Gastrocnemius medialis (tissue), 4 donors: ENCODE data around the gene TMEM54. TPM values are rescaled to one million over a fixed set of nuclear protein-coding genes. Genes with fewer than 3 reads are reported as not detected.

Experiments
- ATAC-seq, 2 donors: fragments of 150-250 bp; one replicate each; pipeline ENCODE4 v1.9.1; 2016
- DNase-seq, 2 donors: peaks; one replicate each; pipeline ENCODE4 v3.0.0-alpha.2; 2019
- H3K27ac ChIP-seq, 4 donors: fragments of 200-600 bp; sonication (generic); 1 replicate in 1 of 4; 2 replicates in 3 of 4; pipeline ENCODE4 v1.5.1; 2016 to 2018; ENCODE audit warnings: mild to moderate bottlenecking in 2 of 4, moderate library complexity in 1 of 4
- H3K27me3 ChIP-seq, 3 donors: fragments of 200-600 bp; sonication (generic) in 2 of 3; 1 replicate in 1 of 3; 2 replicates in 2 of 3; pipeline versions ENCODE4 v1.5.1 to v1.6.0; 2016 to 2019; ENCODE audit warnings: mild to moderate bottlenecking in 1 of 3, moderate library complexity in 1 of 3
- H3K36me3 ChIP-seq, 2 donors: fragments of 200-600 bp; sonication (generic) in 1 of 2; one replicate each; pipeline ENCODE4 v1.5.1; 2017 to 2018
- H3K4me1 ChIP-seq, 2 donors: fragments of 200-600 bp; sonication (generic) in 1 of 2; one replicate each; pipeline ENCODE4 v1.5.1; 2016 to 2017; ENCODE audit warnings: mild to moderate bottlenecking in 2 of 2
- H3K4me3 ChIP-seq, 4 donors: fragments of 200-600 bp; sonication (generic) in 3 of 4; 1 replicate in 1 of 4; 2 replicates in 3 of 4; pipeline ENCODE4 v1.5.1; 2016 to 2019; ENCODE audit warnings: mild to moderate bottlenecking in 2 of 4
- H3K9me3 ChIP-seq, 3 donors: fragments of 200-600 bp; sonication (generic) in 2 of 3; 1 replicate in 1 of 3; 2 replicates in 2 of 3; pipeline ENCODE4 v1.5.1; 2016 to 2019
- CTCF ChIP-seq, 5 experiments: fragments of 450-650 bp in 3 of 5; fragments of 200-600 bp in 2 of 5; sonication (generic) in 2 of 5; IDR thresholded peaks in 4 of 5; conservative IDR thresholded peaks in 1 of 5; 1 replicate in 4 of 5; 2 replicates in 1 of 5; pipeline ENCODE4 v1.5.1; 2016 to 2019; ENCODE audit warnings: antibody characterized with exemption in 5 of 5, mild to moderate bottlenecking in 3 of 5, moderate library complexity in 3 of 5
- POLR2A ChIP-seq, 2 donors: fragments of 450-650 bp; IDR thresholded peaks; one replicate each; pipeline ENCODE4 v1.6.1; 2017; ENCODE audit warnings: antibody characterized with exemption in 2 of 2, mild to moderate bottlenecking in 2 of 2, moderate library complexity in 2 of 2
- in situ Hi-C, 4 donors: fragments of 200-750 bp; cut with MboI; loops; one replicate each; pipeline versions ENCODE4 v1.15.0 to v1.8.0; 2017; ENCODE audit warnings: low sequenced_read_pairs in 4 of 4
- intact Hi-C: fragments of 100-400 bp; cut with DNase I; formaldehyde crosslinking; loops from one replicate; pipeline ENCODE4 v1.15.1; 2023; ENCODE audit warnings: low total_unique reads
- total RNA-seq, 4 donors: library from RNA; depleted of rRNA; stranded (reverse); fragments of >200 nt; gene quantifications; one replicate each; pipeline versions ENCODE4 v1.1.0 to v1.2.3, GENCODE V29; 2016

TMEM54 gene
- total RNA-seq, 4 donors from 2014 or later = 4.0 to 7.0 (median 4.8) TPM

DNA sequence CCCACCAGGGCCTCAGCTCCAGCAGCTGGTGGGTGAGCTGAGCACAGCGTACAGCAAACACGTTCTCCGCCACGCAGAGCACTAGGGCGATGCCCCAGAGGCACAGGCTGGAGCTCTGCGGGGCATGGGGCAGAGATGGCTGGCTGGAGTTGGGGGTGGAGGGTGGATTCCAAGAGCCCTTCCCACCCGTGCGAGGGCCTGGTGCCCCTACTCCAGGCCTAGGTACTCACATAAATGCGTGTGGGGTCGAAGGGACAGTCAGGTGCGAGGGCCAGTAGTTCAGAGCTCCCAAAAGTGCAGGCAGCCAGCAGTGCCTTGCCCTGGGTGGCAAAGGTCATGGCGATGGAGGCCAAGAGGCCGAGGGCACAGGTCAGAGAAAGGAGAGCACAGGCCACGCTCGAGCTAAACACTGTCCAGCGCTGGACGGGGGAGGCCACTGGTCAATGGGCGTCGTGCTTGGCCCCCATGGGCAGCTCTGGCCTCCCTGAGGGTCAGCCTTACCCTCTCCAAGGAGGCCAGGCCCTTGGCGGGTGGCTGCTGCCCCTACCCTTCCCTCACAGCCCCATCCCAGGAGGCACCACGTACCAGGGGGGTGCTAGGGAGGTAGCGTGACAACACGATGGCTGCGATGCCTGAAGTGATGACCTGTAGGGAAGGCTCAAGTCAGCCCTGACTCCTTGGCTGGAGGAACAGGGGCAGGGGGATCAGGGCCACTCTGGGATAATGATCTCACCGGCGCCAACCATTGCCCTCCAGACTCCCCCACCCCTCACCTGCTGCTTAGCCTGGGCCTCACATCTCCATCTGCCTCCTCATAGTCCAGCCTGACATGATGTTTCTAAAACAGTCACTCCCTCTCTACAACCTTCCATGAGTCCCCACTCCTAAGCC lies 5.6 kb downstream of the TMEM54 start:
- in situ Hi-C loops = no loop called here
- Histone ChIP-seq H3K36me3 (no peaks in the 10 kb centered on the region), H3K27me3 (peaks cover 19 to 33% (median 29%) of the 10 kb centered on the region in 3 donors), H3K9me3 (no peaks in the 10 kb centered on the region), H3K4me3 (no peak overlapping the region), H3K4me1 (peaks cover 8 to 9% of the 10 kb centered on the region in 2 donors), H3K27ac (no peak overlapping the region)
- DNase-seq = no peak
- intact Hi-C loops = no loop called here
- TF ChIP-seq CTCF (IDR thresholded peaks at IDR 0.05 in 4 of 5, conservative IDR thresholded peaks at IDR 0.05 in 1 of 5) = no peak
- TF ChIP-seq POLR2A (IDR thresholded peaks at IDR 0.05) = no peak
- no peak for ATAC-seq

DNA sequence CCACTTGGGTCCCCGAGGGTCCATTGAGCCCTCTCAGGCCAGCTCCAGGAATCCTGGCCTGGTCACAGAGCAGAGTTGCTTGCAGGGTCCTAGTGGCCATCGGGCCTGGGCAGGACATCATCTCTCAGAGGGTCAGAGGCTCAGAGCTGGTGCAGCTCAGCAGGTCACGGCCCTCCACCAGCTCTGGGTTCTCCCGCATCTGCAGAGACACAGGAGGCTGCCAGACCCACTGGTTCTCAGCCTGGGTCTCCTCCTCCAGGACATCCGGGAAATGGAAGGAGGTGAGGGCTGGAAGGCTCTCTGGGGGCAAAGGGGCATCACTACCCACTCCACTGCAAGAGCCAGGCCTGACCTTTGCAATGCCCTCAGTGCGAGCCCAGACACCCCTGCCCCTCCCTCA lies 6.5 kb downstream of the TMEM54 start:
- Histone ChIP-seq H3K27ac (no peak overlapping the region), H3K4me1 (peaks cover 6 to 9% of the 10 kb centered on the region in 2 donors), H3K4me3 (no peak overlapping the region), H3K27me3 (peaks cover 23 to 30% (median 29%) of the 10 kb centered on the region in 3 donors), H3K36me3 (no peaks in the 10 kb centered on the region), H3K9me3 (no peaks in the 10 kb centered on the region)
- in situ Hi-C loops (no loop called here), intact Hi-C loops (no loop called here)
- no peak for ATAC-seq
- DNase-seq = no peak
- no peak for TF ChIP-seq POLR2A (IDR thresholded peaks at IDR 0.05)
- TF ChIP-seq CTCF (IDR thresholded peaks at IDR 0.05 in 4 of 5, conservative IDR thresholded peaks at IDR 0.05 in 1 of 5) = no peak

- TF ChIP-seq CTCF (IDR thresholded peaks at IDR 0.05 in 4 of 5, conservative IDR thresholded peaks at IDR 0.05 in 1 of 5) (no peak), POLR2A (IDR thresholded peaks at IDR 0.05) (no peak)
- peaks cover 6 to 9% of the 10 kb centered on the region in 2 donors for H3K4me1 ChIP-seq
- in situ Hi-C loops (no loop called here), intact Hi-C loops (no loop called here)
- H3K36me3 ChIP-seq = no peaks in the 10 kb centered on the region
- DNase-seq (no peak), ATAC-seq (no peak)
- no peak overlapping the region for H3K27ac ChIP-seq
- H3K9me3 ChIP-seq = no peaks in the 10 kb centered on the region
- peaks cover 23 to 30% (median 29%) of the 10 kb centered on the region in 3 donors for H3K27me3 ChIP-seq
- peak overlapping the region in 1 of 4 donors; percentile 44 for H3K4me3 ChIP-seq
Observed at GRCh38 chr1:32894019-32894600, 7.1 kb downstream of the TMEM54 start.

DNA sequence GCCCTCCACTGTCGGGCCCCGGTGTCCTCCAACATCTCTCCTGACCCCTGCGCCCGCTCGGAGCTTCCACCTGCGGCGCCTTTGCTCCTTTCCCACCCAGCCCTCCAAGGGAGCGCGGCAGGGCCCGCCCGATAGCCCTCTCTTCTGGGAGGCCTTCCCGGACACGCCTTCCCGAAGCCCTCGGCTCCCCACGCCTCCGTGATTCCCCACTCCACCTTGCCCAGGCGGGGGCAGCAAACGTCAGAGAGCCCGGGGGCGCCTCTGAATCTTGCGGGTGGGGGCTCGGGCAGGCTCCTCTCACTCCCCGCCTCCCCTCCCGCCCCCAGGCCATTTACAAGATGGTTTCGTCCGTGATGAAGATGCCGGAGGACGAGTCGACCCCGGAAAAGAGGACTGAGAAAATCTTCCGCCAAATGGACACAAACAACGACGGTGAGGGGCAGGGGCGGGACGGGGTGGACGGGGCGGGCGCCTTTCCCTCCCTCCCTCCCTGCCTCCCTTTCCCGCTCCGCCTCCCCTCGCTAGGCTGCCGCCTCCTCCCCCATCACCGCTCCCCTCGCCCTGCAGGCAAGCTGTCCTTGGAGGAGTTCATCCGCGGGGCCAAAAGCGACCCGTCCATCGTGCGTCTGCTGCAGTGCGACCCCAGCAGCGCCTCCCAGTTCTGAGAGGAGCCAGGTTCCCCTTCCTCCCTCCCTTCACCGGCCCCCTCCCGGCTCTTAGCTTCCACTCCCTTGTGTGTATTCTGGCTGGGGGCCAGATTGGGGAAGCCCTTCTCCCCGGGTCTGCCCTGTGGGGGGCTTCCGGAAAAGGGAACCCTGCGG lies 7.8 kb downstream of the TMEM54 start:
- H3K27ac ChIP-seq = no peak overlapping the region
- H3K36me3 ChIP-seq = no peaks in the 10 kb centered on the region
- DNase-seq = no peak
- peaks cover 6 to 9% of the 10 kb centered on the region in 2 donors for H3K4me1 ChIP-seq
- H3K4me3 ChIP-seq = peak overlapping the region; percentile 34 to 53 (median 45)
- H3K9me3 ChIP-seq = no peaks in the 10 kb centered on the region
- in situ Hi-C loops = no loop called here
- intact Hi-C loops = no loop called here
- peaks cover 25 to 30% (median 29%) of the 10 kb centered on the region in 3 donors for H3K27me3 ChIP-seq
- TF ChIP-seq POLR2A (IDR thresholded peaks at IDR 0.05) = no peak
- no peak for TF ChIP-seq CTCF (IDR thresholded peaks at IDR 0.05 in 4 of 5, conservative IDR thresholded peaks at IDR 0.05 in 1 of 5)
- no peak for ATAC-seq
